ENCODE results near the gene TSPAN9. TPM values are rescaled to one million over a fixed set of nuclear protein-coding genes. Genes with fewer than 3 reads are reported as not detected.

TSPAN9 gene
- total RNA-seq, 1 experiment from 2014 or later, result 13.2 TPM

- Histone ChIP-seq H4K20me1 (ENCODE audit: insufficient read depth) (no peaks in the 10 kb centered on the region), H2AFZ (ENCODE audit: low read depth, low read length, poor library complexity, severe bottlenecking) (no peak overlapping the region), H3K36me3 (ENCODE audit: control insufficient read depth in 1 of 2, insufficient read depth in 2 of 2, low read length in 2 of 2) (no peaks in the 10 kb centered on the region), H3K4me1 (ENCODE audit: control insufficient read depth in 1 of 2, insufficient read depth in 2 of 2, low read length in 2 of 2) (no peaks in the 10 kb centered on the region), H3K9me2 (ENCODE audit: insufficient read depth) (no peaks in the 10 kb centered on the region), H3K4me2 (ENCODE audit: low read length) (no peak overlapping the region), H3K79me2 (ENCODE audit: insufficient read depth, low read length) (no peaks in the 10 kb centered on the region), H3K9ac (ENCODE audit: low read length) (no peak overlapping the region), H3K27me3 (ENCODE audit: insufficient read depth, low read length) (no peaks in the 10 kb centered on the region), H3K27ac (ENCODE audit: low read depth, low read length) (no peak overlapping the region), H3K9me3 (ENCODE audit: control insufficient read depth in 1 of 2, insufficient read depth in 1 of 2, low read depth in 1 of 2, low read length in 2 of 2) (no peaks in the 10 kb centered on the region), H3K4me3 (replicated peaks in 1 of 2; ENCODE audit: low read depth in 1 of 2, low read length in 2 of 2) (no peak overlapping the region)
- intact Hi-C loops (cut with micrococcal nuclease), result no loop called here
- DNase-seq (ENCODE audit: low read depth, low spot score) (no peak), ATAC-seq (no peak)
- ChIA-PET CTCF (no interaction called here), RAD21 (ENCODE audit: low non-redundant PET in 1 of 2, low total read pairs in 2 of 2, uncharacterized antibody in 2 of 2, unreplicated experiment in 2 of 2) (no interaction called here), POLR2A (no interaction called here)
- no TSS peak for BruUV-seq (replicated peaks)
- no peak for TF ChIP-seq TCF7L2 (IDR thresholded peaks at IDR 0.05; ENCODE audit: borderline replicate concordance, extremely low read depth, insufficient read depth, insufficient read length)
- no peak for TF ChIP-seq EGR1 (IDR thresholded peaks at IDR 0.05; ENCODE audit: low read depth)
- no peak for TF ChIP-seq JUND (IDR thresholded peaks at IDR 0.05)
- TF ChIP-seq SRF (IDR thresholded peaks at IDR 0.05; ENCODE audit: low read depth), result no peak
- TF ChIP-seq EZH2phosphoT487 (IDR thresholded peaks at IDR 0.05; ENCODE audit: borderline replicate concordance), result no peak
- no peak for TF ChIP-seq FOSL1 (IDR thresholded peaks at IDR 0.05; ENCODE audit: low read depth)
- no peak for TF ChIP-seq ZFX (IDR thresholded peaks at IDR 0.05)
- TF ChIP-seq MAX (IDR thresholded peaks at IDR 0.05), result no peak
- no peak for TF ChIP-seq RAD21 (IDR thresholded peaks at IDR 0.05; ENCODE audit: low read depth)
- no peak for TF ChIP-seq ELF1 (IDR thresholded peaks at IDR 0.05; ENCODE audit: borderline replicate concordance, low read depth)
- no peak for TF ChIP-seq CBX3 (IDR thresholded peaks at IDR 0.05; ENCODE audit: low read depth)
- TF ChIP-seq EZH2 (IDR thresholded peaks at IDR 0.05), result no peak
- TF ChIP-seq YY1 (IDR thresholded peaks at IDR 0.05; ENCODE audit: extremely low read depth, insufficient replicate concordance, low read depth, low read length), result no peak
- no peak for TF ChIP-seq ZNF274 (IDR thresholded peaks at IDR 0.05; ENCODE audit: low read depth, low read length)
- no peak for TF ChIP-seq CEBPB (IDR thresholded peaks at IDR 0.05; ENCODE audit: low read depth)
- no peak for TF ChIP-seq SIN3A (IDR thresholded peaks at IDR 0.05; ENCODE audit: low read depth)
- TF ChIP-seq POLR2AphosphoS5 (IDR thresholded peaks at IDR 0.05; ENCODE audit: low read depth, low read length), result no peak
- TF ChIP-seq SP1 (IDR thresholded peaks at IDR 0.05; ENCODE audit: low read depth), result no peak
Observed at GRCh38 chr12:3263282-3263681, 186.1 kb downstream of the TSPAN9 start.

Data from HCT116 (cell line).